GM23338 (cell line): ENCODE data around the gene ZXDA.
"Not testable (repeated sequence)": the region's sequence is repeated elsewhere in the genome, so short reads cannot be mapped to it uniquely, and the experiment has no call there.

Experiments used
- CREB1 ChIP-seq: fragments of 250-450 bp; sonication (Bioruptor Pico); IDR thresholded peaks from 2 replicates; pipeline ENCODE4 v1.5.0; 2020; ENCODE audit warnings: low read depth, mild to moderate bottlenecking, moderate library complexity
- EZH2 ChIP-seq: fragments of 200-600 bp; sonication (generic); IDR thresholded peaks from one replicate; pipeline ENCODE4 v1.8.0; 2017; ENCODE audit warnings: antibody characterized with exemption, mild to moderate bottlenecking, low read depth; ENCODE audit not compliant: unreplicated experiment
- POLR2AphosphoS5 ChIP-seq: IDR thresholded peaks from 2 replicates; pipeline ENCODE4 v1.6.1; 2016; ENCODE audit warnings: antibody characterized with exemption, low read depth
- STAT1 ChIP-seq: IDR thresholded peaks from one replicate; pipeline ENCODE4 v1.6.1; 2016; ENCODE audit warnings: antibody characterized with exemption; ENCODE audit not compliant: unreplicated experiment
- ZNF331 ChIP-seq: fragments of 250-450 bp; sonication (Bioruptor Pico); IDR thresholded peaks from 2 replicates; pipeline ENCODE4 v1.5.0; 2020; ENCODE audit warnings: low read depth, mild to moderate bottlenecking, moderate library complexity
- TF ChIP-seq, protein P1 (sequence below), 2 experiments: fragments of 200-600 bp in 1 of 2; sonication (generic) in 1 of 2; conservative IDR thresholded peaks; 2 replicates each; pipeline versions ENCODE4 v1.5.1 to v1.6.1; 2016 to 2017; ENCODE audit warnings: antibody characterized with exemption in 2 of 2, low read depth in 2 of 2, mild to moderate bottlenecking in 2 of 2, moderate library complexity in 1 of 2
- TF ChIP-seq, protein P2 (sequence below): IDR thresholded peaks from 2 replicates; pipeline ENCODE4 v1.6.1; 2016; ENCODE audit warnings: antibody characterized with exemption

DNA sequence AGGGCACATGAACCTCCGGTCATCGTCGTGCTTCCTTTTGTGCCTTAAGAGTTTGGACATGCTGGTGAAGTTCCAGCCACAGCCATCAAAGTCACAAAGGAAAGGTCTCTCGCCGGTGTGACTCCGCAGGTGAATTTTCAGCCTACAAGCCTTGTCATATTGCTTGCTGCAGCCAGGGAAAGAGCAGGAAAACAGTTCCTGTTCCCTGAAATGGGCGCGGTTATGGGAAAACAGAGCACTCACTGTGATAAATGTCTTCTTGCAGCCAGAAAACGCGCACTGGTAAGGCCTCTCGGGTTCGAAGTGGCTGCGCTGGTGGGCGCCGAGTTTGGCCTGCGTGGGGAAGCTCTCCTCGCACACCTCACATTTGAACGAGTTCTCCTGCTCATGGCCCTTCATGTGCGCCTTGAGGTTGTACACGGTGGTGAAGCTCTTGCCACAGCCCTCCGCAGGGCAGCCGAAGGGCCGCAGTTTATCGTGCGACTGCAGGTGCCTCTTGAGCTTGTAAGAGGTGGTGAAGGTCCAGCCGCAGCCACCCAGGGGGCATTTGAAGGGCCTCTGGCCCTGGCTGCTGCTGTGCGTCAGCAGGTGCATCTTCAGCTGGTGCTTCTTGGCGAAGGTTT lies 1.2 kb downstream of the ZXDA start:
- not testable (repeated sequence) for TF ChIP-seq POLR2AphosphoS5; CREB1; STAT1; ZNF331 (CRISPR knock-in tag); EZH2
- TF ChIP-seq, protein P1, sequence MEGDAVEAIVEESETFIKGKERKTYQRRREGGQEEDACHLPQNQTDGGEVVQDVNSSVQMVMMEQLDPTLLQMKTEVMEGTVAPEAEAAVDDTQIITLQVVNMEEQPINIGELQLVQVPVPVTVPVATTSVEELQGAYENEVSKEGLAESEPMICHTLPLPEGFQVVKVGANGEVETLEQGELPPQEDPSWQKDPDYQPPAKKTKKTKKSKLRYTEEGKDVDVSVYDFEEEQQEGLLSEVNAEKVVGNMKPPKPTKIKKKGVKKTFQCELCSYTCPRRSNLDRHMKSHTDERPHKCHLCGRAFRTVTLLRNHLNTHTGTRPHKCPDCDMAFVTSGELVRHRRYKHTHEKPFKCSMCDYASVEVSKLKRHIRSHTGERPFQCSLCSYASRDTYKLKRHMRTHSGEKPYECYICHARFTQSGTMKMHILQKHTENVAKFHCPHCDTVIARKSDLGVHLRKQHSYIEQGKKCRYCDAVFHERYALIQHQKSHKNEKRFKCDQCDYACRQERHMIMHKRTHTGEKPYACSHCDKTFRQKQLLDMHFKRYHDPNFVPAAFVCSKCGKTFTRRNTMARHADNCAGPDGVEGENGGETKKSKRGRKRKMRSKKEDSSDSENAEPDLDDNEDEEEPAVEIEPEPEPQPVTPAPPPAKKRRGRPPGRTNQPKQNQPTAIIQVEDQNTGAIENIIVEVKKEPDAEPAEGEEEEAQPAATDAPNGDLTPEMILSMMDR (conservative IDR thresholded peaks at IDR 0.05; ENCODE audit: low read depth in 2 of 2), result not testable (repeated sequence)
- TF ChIP-seq, protein P2, sequence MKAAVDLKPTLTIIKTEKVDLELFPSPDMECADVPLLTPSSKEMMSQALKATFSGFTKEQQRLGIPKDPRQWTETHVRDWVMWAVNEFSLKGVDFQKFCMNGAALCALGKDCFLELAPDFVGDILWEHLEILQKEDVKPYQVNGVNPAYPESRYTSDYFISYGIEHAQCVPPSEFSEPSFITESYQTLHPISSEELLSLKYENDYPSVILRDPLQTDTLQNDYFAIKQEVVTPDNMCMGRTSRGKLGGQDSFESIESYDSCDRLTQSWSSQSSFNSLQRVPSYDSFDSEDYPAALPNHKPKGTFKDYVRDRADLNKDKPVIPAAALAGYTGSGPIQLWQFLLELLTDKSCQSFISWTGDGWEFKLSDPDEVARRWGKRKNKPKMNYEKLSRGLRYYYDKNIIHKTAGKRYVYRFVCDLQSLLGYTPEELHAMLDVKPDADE, result not testable (repeated sequence)
